ENCODE measurements around the gene SMPD3. TPM values are rescaled to one million over a fixed set of nuclear protein-coding genes. Genes with fewer than 3 reads are reported as not detected.

The SMPD3 gene
- total and polyA plus RNA-seq, 7 donors, result 0.49 to 29.7 (median 2.8) TPM

- H3K4me3 ChIP-seq, result no peak overlapping the region
- H3K4me1 ChIP-seq, result no peaks in the 10 kb centered on the region
- H3K9me3 ChIP-seq, result peaks cover 0 to 4% (median 0%) of the 10 kb centered on the region in 4 donors
- peaks cover 0 to 4% (median 0%) of the 10 kb centered on the region in 3 donors for H3K27me3 ChIP-seq
- WGBS, 2 donors, result 80 to 95% methylated on average over 6 of the region's 6 CpGs
- TF ChIP-seq POLR2A (IDR thresholded peaks at IDR 0.05) (no peak), EP300 (IDR thresholded peaks at IDR 0.05) (no peak), POLR2AphosphoS5 (IDR thresholded peaks at IDR 0.05) (no peak)
- intact Hi-C loops (cut with DNase I), result no loop called here
- no peak for DNase-seq
- no peaks in the 10 kb centered on the region for H3K36me3 ChIP-seq
- no peak overlapping the region for H3K27ac ChIP-seq
Observed at GRCh38 chr16:68487669-68488068, 39.4 kb upstream of the SMPD3 start.

DNA sequence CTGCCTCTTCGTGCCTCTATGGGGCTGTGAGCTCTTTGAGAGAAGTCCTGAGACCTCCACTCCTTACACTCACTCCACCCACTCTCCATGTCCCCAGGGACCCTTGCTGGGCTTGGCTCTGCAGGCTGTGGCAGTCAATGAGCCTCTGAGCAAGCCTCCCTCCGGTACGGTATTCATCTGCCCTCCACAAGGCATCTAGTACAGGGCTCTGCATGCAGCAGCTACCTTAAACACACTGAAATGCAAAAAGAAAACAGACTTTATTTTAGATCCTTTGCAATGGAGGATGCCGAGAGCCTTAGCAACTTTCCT lies 38.9 kb upstream of the SMPD3 start:
- intact Hi-C loops (cut with DNase I), result no loop called here
- DNase-seq, result no peak
- WGBS, 2 donors, result 48% methylated on average over 4 of the region's 4 CpGs
- Histone ChIP-seq H3K4me1 (no peaks in the 10 kb centered on the region), H3K27ac (no peak overlapping the region), H3K36me3 (no peaks in the 10 kb centered on the region), H3K4me3 (no peak overlapping the region), H3K9me3 (peaks cover 0 to 4% (median 0%) of the 10 kb centered on the region in 4 donors), H3K27me3 (peaks cover 0 to 4% (median 0%) of the 10 kb centered on the region in 3 donors)
- TF ChIP-seq POLR2A (IDR thresholded peaks at IDR 0.05) (no peak), CTCF (IDR thresholded peaks at IDR 0.05) (no peak), POLR2AphosphoS5 (IDR thresholded peaks at IDR 0.05) (no peak), EP300 (IDR thresholded peaks at IDR 0.05) (no peak)

- Histone ChIP-seq H3K27me3 (peaks cover 0 to 4% (median 0%) of the 10 kb centered on the region in 3 donors), H3K36me3 (no peaks in the 10 kb centered on the region), H3K4me3 (no peak overlapping the region), H3K9me3 (peaks cover 0 to 4% (median 0%) of the 10 kb centered on the region in 4 donors), H3K4me1 (no peaks in the 10 kb centered on the region), H3K27ac (no peak overlapping the region)
- 14 to 44% methylated on average over 4 of the region's 4 CpGs for whole genome bisulfite sequencing, 2 donors
- intact Hi-C loops (cut with DNase I), result no loop called here
- TF ChIP-seq POLR2AphosphoS5 (IDR thresholded peaks at IDR 0.05), result no peak
- no peak for TF ChIP-seq CTCF (IDR thresholded peaks at IDR 0.05)
- no peak for TF ChIP-seq POLR2A (IDR thresholded peaks at IDR 0.05)
- no peak for DNase-seq
Observed at GRCh38 chr16:68486502-68487202, 38.3 kb upstream of the SMPD3 start.

DNA sequence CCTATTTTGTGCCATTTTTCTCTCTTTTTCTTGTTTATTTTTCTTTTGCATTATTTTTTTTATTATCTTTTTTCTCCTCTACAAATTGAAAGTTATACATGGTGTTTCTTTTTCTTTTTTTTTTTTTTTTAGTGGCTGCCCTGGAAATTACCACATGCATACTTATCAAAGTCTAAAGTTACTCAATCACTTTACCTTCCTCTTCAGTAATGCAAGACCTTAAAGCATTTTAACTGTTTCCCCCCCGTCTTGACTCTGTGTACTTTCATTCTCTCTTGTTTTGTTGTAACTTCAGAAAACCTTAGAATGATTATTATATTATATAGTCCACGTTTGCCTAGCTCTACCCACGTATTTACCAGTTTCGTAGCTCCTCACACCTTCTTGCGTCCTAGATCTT lies 33.3 kb upstream of the SMPD3 start:
- WGBS, 2 donors, result 74 to 80% methylated on average over 5 of the region's 5 CpGs
- intact Hi-C loops (cut with DNase I), result no loop called here
- no peak overlapping the region for H3K4me3 ChIP-seq
- H3K36me3 ChIP-seq, result no peaks in the 10 kb centered on the region
- no peaks in the 10 kb centered on the region for H3K4me1 ChIP-seq
- H3K27ac ChIP-seq, result no peak overlapping the region
- no peak for TF ChIP-seq EP300 (IDR thresholded peaks at IDR 0.05)
- H3K27me3 ChIP-seq, result no peaks in the 10 kb centered on the region
- DNase-seq, result no peak
- peaks cover 0 to 4% (median 0%) of the 10 kb centered on the region in 4 donors for H3K9me3 ChIP-seq

DNA sequence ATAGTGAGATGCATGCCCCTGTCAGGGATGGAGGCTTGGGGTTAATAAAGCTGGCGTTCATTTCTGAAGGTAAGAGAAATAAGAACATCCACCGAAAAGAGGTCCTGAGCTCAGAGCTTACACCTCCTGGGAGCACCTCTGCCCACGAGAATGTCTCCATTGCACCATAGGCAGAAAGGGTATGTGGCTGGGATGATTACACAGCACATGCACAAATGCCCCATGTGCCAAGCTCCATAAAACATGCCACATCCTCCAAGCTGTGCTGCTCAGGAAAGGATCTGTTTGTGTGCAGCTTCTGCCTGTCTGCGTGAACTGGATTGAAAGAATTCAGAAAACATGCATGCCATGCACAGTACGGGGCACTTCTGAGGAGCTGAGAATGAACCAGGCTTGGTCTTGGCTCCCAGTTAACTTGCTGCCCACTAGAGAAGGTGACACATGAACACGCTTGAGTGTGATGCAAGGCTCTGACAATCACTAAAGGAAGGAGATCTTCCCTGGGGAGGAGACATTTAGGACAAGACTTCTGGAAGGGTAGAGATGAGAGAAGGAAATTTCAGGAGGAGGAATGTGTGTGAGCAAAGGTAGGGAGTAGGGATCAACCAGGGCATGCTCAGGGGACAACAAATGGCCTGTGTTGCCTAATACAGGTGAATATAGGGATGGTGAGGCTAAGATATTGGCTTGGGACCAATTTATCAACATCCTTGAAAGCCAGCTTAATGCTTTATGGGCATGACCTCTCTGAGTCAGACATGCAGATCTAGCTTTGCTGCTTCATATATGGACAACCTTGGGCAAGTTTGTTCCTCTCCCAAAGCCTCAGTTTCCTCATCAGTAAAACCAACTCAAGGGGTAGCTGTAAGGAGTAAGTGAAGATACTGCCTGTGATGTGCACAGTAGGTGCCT lies 32.0 kb upstream of the SMPD3 start:
- DNase-seq, result no peak
- intact Hi-C loops (cut with DNase I), result no loop called here
- Histone ChIP-seq H3K36me3 (no peaks in the 10 kb centered on the region), H3K9me3 (peaks cover 0 to 4% (median 0%) of the 10 kb centered on the region in 4 donors), H3K27me3 (no peaks in the 10 kb centered on the region), H3K4me1 (no peaks in the 10 kb centered on the region), H3K4me3 (no peak overlapping the region), H3K27ac (no peak overlapping the region)
- TF ChIP-seq POLR2A (IDR thresholded peaks at IDR 0.05) (no peak), CTCF (IDR thresholded peaks at IDR 0.05) (no peak), POLR2AphosphoS5 (IDR thresholded peaks at IDR 0.05) (no peak), EP300 (IDR thresholded peaks at IDR 0.05) (no peak)
- WGBS, 2 donors, result 84 to 89% methylated on average over 6 of the region's 6 CpGs

Measured in sigmoid colon (tissue), 7 donors.